Activated CD8-positive, alpha-beta memory T cell treated with anti-CD3 and anti-CD28 coated beads for 48 hours (primary cell): ENCODE data around the gene RELT.

Experiments
- DNase-seq, 3 experiments: peaks; one replicate each; pipeline ENCODE4 v3.0.0-alpha.2; 2020; ENCODE audit warnings: low read depth in 2 of 3, low spot score in 2 of 3

RELT gene

DNA sequence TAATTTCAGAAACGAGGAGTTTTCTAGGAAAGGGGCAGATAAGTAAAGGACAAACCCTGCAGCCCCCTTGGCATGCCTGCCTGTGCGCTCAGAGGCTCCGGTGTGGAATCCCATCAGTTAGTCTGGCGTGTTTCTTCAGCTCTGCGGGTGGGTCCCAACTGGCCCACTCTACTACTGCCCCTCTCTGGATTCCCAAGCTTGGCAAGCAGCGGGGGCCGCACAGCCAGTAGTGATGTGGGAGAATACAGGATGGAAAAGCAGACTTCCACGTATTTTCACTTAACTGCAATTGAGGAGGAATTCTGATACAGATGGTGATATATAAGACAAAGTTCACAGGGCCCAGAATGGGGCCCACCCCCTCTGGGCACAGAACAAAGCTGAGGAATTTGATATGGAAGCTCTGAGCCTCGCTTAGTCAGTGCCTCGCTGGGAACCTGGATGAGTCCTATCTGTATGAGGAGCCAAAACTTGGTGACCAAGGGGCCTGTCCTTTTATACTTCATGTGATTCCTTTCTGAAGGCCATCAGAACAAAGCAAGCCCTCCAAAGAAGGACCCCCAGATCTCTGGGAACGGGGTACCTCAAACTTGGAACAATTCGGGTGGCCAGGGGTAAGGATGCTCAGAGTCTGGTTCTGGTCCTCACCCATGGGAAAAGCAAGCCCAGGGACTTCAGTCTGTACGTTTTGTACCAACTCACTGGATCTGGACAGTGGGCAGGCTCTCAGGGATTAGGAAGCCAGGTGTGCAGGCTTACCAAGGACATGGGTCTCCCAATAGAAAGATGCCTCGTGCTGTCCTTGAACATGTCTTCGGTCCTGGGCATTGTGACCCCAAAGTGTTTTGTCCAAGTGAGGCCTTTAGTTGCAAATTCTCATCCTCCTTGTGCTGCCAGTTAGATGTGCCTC lies 26.0 kb downstream of the RELT start:
- DNase-seq: no peak

DNA sequence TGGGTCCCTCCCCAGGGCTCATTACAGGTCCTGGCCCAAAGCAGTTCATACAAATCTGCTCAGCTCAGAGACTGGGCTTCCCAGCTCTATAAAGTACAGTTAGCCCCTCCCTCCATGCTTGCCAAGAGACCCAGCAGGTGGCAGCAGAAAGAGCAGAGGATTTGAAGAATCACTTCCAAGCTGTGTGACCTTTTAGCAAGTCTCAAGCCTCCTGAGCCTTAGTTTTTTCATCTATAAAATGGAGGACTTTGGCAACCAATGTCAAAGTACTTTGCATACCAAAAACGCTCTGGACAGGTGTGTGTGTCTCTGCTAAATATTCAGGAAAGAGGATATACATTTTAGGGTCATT lies 26.6 kb downstream of the RELT start:
- DNase-seq: no peak

DNA sequence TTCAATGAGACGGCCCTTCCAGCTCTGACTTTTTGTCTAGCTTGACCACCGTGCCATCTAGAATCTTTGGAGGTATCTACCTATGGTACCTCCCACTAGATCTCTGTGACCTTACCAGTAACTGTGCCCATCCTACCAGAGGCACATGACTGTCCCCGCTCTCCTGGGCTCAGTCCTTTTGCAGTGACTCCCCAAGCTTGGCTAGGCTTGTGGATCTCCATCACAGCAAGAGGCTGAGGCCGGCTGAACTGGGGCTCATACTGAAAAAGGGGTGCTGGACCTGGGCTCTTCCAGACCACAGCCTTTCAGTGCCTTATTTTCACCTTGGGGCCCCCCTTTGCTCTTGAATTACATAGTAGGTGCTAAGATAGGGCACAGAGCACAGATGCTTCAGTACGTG lies 27.3 kb downstream of the RELT start:
- DNase-seq: no peak

DNA sequence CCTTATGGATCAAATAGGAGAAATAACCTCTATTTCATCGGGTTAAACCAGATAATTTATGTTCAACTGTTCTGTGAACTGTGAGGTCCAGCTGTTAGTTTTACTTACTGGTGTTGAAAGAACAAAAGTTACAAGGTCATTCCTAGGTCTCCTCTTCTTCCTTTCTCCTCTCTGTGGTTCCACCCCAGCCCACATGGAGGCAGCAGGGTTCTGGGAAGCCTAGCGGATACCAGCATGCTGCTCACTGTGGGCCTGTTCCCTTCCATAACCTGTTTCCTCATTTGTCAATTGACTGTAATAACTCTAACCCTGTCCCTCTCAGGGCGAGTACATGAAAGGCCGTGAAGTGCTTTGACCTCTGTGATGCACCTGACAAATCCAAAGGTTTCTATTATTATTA lies 27.8 kb downstream of the RELT start:
- DNase-seq: no peak

DNA sequence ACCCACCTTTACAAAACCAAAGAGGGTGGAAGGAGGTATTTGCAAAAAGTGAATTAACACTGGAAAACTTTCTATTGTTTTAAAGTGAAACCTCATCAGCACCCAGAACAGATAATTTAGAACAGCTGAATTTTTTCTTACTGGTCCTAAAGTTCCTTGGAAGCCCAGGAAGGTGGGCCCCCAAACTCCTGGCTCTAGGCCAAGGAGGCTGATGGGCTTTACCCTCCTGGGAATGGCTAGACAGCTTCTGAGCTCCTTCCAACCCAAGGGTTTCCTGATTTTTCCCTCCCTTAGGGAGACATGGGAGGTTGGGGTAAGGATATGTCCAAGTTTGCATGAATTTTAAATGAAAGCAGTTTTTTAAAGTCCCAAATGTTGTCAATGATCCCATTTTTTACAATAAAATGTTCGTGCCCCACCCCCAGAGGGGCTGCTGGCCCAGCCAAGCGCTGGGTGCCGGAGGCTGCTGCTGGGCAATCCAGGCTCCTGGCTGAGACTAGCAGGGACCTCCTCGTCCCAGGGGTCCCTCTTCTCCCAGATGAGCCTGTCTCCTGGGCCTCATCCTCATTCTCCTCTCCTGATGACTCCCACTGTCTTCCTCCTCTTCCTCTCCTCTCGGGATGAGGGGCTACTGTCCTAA lies 28.4 kb downstream of the RELT start:
- DNase-seq: no peak

DNA sequence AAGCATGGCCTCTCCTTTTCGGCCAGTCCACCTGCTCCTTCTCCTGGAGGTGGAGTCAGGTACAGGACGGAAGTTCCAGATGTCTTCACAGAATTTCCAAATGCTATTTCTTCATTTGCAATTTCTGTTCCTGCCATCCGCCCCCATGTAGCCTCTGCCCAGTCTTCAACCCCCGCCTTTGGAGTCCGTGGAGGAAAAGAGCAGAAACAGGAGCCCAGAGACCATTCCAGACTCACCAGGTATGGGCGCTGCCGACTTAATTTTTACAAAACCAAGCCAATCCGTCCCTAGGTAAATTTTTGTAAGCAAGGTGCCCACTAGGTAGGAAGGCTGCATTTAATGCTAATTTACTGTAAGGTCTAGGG lies 28.9 kb downstream of the RELT start:
- DNase-seq: no peak

DNA sequence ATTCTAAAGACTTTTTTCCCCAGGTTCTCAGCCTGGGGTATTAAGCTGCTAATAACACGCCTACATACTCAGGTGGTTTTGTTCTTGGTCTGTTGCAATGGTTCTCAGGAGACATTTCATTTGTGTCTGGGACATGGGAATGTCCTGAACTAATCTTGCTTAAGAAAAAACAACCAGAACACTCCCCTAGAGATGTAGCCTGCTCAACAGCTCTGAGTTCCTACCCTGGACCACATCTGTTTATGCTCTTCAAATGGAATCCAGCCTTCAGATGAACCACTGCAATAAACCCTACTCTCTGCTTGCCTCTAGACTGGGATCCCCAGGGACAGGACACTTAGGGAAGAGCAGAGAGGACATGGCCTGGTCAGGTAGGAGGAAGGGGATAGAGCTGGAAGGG lies 29.9 kb downstream of the RELT start:
- DNase-seq: no peak

DNA sequence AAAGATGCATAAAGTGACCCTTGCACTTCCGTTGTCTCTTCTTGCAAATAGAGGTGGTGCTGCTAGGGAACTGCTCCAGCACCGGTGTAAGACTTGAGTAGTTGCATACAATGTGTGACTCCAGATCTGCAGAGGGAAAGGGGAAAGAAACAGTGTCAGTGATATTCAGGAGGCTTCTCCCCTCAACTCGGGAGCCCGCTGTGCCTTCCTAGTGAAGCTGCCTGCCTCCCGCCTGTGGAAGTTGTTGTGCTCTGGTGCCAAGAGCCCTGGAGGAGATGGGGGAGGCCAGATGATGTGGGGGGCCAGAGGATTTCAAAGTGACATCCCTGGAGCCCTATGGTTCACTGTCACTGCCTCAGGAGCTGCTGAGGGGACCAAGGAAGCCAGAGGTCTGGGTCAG lies 30.4 kb downstream of the RELT start:
- no peak for DNase-seq

DNA sequence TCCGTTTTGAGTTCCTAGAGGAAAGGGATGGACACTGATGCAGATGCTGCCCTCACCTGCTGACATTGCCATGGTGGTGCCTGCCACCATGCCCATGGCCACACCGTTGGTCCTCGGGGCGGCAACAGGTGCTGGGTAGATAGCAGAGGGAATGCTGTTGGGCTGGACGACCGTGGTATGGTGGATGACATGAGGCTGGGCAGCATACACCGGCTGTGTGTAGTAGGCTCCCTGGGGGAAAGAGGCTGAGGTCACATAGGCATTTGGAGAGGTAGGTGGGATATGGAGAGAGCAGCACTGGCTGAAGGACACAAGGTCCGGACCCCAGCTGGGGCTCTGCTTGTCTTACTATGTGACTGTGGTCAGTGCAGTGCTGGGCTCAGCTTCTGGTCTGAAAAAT lies 33.2 kb downstream of the RELT start:
- no peak for DNase-seq

DNA sequence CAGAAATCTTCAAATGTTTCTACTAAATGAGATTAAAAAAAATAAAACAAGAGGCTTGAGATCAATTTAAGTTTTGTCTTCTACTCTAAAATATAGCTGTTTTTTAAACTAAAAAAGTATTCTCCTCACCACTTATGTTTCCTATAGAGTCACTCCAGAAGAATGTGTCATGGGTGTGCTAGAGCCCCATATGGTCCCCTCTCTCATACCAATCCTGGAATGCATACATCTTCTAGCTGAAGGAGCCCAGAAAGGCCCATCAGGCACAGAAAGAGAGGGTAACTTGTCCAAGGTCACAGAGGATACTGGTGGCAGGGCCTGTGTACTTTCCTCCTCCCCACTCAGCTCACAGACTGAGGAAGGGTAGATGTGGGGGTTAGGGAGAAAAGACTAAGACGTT lies 34.4 kb downstream of the RELT start:
- no peak for DNase-seq

DNA sequence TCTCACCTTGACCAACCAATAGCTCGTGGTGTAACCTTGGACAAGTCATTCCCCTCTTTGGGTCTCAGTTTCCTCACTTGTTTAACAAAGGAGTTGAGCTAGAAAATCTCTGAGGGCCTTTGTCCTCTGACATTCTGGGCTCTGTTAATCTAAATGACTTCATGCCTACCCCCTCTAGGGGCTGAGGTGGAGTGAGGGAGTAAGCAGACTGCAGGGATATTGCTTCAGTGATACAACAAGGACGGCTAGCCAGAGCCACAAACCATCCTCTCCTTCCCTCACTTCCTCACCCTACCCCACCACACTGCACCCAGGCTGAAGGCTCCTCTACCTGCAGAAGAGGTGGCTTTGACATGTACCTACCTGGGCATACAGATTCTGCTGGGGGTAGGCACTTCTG lies 34.8 kb downstream of the RELT start:
- no peak for DNase-seq

DNA sequence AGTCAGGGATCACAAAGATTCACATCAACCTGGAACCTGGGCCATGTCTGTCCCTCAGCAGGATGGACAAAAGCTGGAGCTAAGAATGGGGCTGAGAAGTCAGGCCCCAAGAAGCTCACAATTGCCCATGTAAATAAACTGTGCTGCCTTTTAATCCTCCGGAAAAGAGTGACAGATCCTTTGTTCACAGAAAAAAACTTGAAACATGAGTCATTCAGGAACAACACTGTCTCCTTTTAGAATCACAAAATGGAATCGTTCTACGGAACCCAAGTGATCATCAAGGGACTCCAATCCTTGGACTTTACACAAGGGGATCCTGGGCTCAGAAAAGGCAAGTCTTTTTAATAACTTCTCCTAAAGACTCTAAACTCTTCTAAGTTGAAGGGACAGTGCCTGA lies 36.1 kb downstream of the RELT start:
- DNase-seq: no peak

DNA sequence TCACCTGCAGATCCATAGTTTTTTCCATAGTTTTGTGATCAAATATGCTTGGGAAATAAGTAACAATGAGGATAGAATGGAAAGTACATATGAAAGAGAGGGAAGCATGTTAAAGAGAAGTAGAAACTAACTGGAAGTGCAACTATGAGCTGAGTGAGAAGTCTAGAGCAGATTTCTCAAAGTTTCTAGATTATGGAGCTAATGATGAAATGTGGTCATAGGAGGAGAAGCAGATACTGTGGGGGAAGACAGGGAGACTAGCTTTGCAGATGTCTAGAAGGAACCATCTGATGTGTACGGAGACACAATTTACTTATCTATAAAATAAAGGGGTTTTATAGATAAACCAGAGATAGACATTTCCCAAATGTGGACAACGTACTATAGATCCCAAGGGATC lies 37.1 kb downstream of the RELT start:
- DNase-seq: no peak

DNA sequence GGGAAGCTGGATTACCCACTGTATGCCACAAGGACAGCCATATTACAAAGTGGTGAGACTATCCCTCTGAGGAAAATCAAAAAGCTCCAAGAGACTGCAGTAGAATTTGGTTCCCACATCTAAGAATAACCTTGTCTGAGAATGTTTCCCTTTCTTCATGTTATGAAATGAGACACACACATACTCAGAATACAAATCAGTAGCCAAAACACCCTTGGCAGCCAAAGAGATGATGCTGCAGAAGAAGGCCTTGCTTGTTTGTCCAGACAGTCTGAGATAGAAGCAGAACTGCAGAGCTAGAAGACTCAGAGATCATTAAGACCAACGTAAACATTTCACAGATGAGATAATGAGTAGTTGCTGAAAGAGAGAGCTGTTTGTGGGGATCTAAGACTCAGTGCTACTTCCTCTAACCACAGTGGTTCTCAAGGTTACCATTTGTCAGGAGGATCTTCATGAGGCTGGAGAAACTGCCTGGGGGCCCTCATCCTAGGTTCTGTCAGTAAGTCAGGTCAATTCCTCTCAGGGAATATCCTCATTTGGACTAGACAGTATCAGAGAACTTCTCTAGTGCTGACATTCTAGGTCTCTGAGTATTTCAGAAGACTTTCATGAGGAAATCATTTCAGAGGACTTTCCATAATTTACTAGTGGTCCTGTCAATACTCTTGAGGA lies 38.9 kb downstream of the RELT start:
- no peak for DNase-seq

DNA sequence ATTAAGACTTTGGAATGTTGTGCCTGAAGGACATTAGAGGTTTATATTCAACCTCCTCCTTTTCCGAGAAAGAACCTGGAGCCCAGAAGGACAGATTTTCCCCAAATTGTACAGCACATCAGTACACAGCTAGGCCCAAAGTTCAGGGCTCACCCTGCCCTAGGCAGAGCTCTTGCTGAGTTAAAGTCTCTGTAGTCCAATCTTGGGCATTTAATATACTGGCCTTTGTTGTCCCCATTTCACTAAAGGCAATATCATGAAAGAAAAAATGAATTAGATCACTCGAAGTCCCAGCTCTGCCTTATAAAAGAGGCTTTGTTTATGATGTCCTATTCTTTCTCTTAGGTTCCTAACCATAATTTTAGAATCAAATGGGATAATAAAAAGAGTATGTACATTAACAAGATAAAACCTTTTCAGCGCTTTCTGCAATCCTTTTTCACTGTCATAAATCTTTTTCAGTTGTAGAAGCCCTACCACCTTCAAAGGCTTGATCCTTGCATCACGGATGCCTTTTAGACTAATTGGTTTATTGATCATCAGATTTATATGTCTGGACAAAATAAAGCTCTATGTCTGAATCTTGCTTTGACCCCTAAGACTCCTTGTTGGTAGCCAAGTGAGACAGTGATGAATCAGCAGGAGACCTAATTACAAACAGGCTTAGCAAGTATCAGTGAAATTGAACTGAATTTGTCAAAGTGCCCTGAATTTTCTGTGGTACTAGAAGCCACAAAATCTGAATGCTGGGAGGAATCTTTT lies 39.8 kb downstream of the RELT start:
- no peak for DNase-seq

DNA sequence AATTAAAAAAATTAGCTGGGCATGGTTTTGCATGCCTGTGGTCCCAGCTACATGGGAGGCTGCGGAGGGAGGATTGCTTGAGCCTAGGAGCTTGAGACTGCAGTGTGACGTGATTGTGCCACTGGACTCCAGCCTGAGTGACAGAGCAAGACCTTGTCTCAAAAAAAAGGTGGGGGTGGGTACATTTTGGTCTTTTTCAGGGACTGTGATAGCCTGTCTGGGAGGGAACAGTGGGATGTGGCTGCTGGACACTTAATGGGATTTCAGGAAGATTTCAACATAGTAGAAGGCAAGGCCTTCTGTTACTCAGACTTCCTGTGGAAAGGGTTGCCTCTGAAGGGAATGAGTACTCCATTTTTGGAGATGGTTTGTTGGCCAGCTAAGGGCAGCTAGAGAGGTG lies 40.6 kb downstream of the RELT start:
- no peak for DNase-seq

DNA sequence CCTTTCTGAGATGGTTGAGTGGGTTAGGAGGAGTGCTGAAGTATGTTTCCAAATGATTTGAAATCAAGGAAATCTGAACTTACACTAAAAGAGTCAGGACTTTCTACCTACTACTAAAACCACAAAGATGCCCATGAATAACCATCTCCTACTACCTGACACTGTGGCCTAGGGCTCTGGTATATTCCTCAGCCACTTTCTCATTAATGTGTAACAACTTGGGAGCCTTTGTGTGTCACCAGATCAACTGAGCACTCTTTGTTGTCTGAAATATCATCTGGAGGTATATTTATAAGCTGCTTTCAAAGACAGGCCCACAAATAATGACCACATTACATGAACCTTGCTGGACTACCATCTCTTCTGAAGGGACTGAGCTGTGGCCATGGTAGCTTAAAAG lies 43.9 kb downstream of the RELT start:
- no peak for DNase-seq

DNA sequence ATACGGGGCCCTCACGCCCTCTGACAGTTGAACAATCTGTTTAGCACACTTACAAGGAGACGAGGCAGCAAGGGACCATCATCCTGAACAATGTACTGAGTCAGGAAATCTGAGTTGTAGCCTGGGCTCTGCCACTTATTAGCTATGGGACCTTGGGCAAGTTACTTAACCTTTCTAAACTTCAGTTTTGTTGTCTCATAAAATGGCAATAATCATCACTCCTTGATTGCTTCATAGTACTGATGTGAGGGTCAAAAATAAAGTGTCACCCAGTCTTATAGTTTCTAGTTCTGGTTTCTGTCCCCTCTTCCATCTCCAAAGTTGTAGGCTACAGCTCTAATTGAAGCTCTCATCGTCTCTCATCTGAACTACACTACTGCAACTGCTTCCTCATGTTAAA lies 46.7 kb downstream of the RELT start:
- no peak for DNase-seq

DNA sequence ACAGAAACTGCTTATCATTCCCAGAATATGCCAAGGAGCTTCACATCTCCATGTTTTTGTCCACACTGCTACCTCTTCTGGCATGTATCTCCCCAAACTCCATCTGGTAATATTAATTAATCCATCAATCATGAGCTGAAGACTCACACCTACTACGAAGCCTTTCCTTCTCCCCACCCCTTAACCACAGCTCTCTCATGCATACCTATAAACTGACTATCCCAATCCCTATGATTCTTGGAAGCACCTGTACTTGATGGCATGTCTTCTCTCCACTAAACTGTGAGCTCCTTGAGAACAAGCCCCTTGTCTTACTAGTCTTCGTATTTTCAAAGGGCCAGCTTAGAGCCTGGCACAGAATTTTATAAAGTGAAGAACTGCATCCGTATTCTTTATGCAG lies 47.3 kb downstream of the RELT start:
- DNase-seq: no peak

DNA sequence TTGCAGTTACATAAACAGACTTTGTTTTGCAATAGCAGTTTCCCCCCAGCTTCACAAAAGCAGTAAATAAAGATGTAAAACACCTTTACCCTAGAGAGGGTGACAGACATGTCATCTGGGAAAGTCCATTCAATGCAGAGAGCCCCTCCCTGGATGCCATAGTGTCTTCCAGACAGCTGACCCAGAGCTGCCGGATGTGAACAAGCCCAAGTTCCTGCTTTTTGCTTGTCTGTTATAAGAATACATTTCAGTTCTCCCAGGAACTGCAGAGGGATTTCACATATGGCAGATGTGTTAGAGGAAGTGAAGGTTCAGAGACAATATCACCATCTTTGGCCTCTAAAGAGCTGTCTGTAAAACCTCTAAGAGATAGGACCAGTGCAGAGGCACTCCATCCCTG lies 48.9 kb downstream of the RELT start:
- DNase-seq: no peak

DNA sequence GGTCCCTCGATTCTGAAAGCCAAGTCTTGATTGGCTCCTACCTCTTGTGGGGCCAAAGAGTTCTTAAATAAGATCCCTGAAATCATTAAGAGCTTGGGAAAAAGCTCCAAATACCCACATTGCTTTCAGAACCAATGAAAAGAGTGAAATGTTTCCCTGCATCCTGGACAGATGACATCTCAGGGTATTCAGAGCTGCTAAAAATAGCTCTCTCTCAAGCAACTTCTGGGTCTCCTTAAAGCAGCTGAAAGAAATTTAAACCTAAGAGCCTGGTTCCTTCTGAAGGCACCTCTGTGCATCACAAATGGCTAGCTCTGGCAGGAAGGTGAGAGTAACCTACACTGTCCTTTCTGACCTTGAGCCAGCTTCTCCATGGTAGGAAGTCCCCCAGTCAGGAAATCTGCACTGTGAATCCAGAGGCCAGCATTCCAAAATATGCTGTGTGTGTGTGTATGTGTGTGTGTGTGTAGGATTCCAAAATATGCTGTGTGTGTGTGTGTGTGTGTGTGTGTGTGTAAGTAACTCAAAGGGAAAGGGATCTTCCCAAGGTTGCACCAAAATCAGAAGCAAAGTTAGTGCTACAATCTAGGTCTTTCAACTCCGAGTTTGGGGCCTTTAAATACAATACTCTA lies 50.1 kb downstream of the RELT start:
- DNase-seq: no peak
